HUES6 (cell line): ENCODE data around the gene RNU7-1.

Source experiments
- H3K27ac ChIP-seq: 2 replicates; pipeline ENCODE4 v1.7.0; 2013; ENCODE audit warnings: low read depth, mild to moderate bottlenecking, low read length, inconsistent platforms
- H3K27me3 ChIP-seq: 2 replicates; pipeline ENCODE4 v1.6.1; 2013; ENCODE audit warnings: low read length; ENCODE audit not compliant: control insufficient read depth, insufficient read depth
- H3K36me3 ChIP-seq: 2 replicates; pipeline ENCODE4 v1.6.1; 2013; ENCODE audit warnings: low read length; ENCODE audit not compliant: control insufficient read depth, insufficient read depth
- H3K4me1 ChIP-seq: 2 replicates; pipeline ENCODE4 v1.6.1; 2013; ENCODE audit warnings: low read length; ENCODE audit not compliant: control insufficient read depth, insufficient read depth
- H3K4me3 ChIP-seq: 2 replicates; pipeline ENCODE4 v1.5.1; 2013; ENCODE audit warnings: low read depth, low read length
- H3K9ac ChIP-seq: one replicate; pipeline ENCODE4 v1.6.1; 2013; ENCODE audit warnings: mild to moderate bottlenecking, low read length
- H3K9me3 ChIP-seq: 2 replicates; pipeline ENCODE4 v1.6.1; 2013; ENCODE audit warnings: low read depth, low read length; ENCODE audit not compliant: control insufficient read depth, insufficient read depth

The RNU7-1 gene

GRCh38 chr12:6964605-6965025, 21.0 kb downstream of the RNU7-1 start:
- Histone ChIP-seq H3K27ac (peak overlapping the region; percentile 68), H3K36me3 (peaks cover 51% of the 10 kb centered on the region), H3K4me3 (peak overlapping the region; percentile 74), H3K9ac (peak overlapping the region; percentile 71), H3K4me1 (peaks cover 38% of the 10 kb centered on the region), H3K9me3 (no peaks in the 10 kb centered on the region), H3K27me3 (no peaks in the 10 kb centered on the region)

GRCh38 chr12:6965026-6965661, 21.5 kb downstream of the RNU7-1 start:
- Histone ChIP-seq H3K4me3 (no peak overlapping the region), H3K36me3 (peaks cover 51% of the 10 kb centered on the region), H3K9ac (peak overlapping the region; percentile 12), H3K4me1 (peaks cover 38% of the 10 kb centered on the region), H3K27me3 (no peaks in the 10 kb centered on the region), H3K9me3 (no peaks in the 10 kb centered on the region), H3K27ac (peak overlapping the region; percentile 68)

GRCh38 chr12:6965714-6966113, 22.1 kb downstream of the RNU7-1 start:
- H3K9me3 ChIP-seq = no peaks in the 10 kb centered on the region
- H3K36me3 ChIP-seq = peaks cover 51% of the 10 kb centered on the region
- H3K27me3 ChIP-seq = no peaks in the 10 kb centered on the region
- no peak overlapping the region for H3K9ac ChIP-seq
- no peak overlapping the region for H3K4me3 ChIP-seq
- H3K4me1 ChIP-seq = peaks cover 36% of the 10 kb centered on the region
- H3K27ac ChIP-seq = no peak overlapping the region

- no peaks in the 10 kb centered on the region for H3K9me3 ChIP-seq
- no peak overlapping the region for H3K9ac ChIP-seq
- H3K36me3 ChIP-seq = peaks cover 51% of the 10 kb centered on the region
- H3K27me3 ChIP-seq = no peaks in the 10 kb centered on the region
- H3K4me1 ChIP-seq = peaks cover 29% of the 10 kb centered on the region
- H3K27ac ChIP-seq = no peak overlapping the region
- no peak overlapping the region for H3K4me3 ChIP-seq
These were observed 22.7 kb downstream of the RNU7-1 start for GRCh38 chr12:6966351-6966750.

GRCh38 chr12:6967651-6968100, 24.1 kb downstream of the RNU7-1 start:
- Histone ChIP-seq H3K4me3 (no peak overlapping the region), H3K9me3 (no peaks in the 10 kb centered on the region), H3K36me3 (peaks cover 53% of the 10 kb centered on the region), H3K9ac (no peak overlapping the region), H3K27me3 (no peaks in the 10 kb centered on the region), H3K4me1 (peaks cover 17% of the 10 kb centered on the region), H3K27ac (no peak overlapping the region)

GRCh38 chr12:6968426-6968825, 24.8 kb downstream of the RNU7-1 start:
- Histone ChIP-seq H3K9ac (peak overlapping the region; percentile 19), H3K27me3 (no peaks in the 10 kb centered on the region), H3K36me3 (peaks cover 53% of the 10 kb centered on the region), H3K9me3 (no peaks in the 10 kb centered on the region), H3K27ac (no peak overlapping the region), H3K4me3 (no peak overlapping the region), H3K4me1 (peaks cover 14% of the 10 kb centered on the region)

- Histone ChIP-seq H3K27me3 (no peaks in the 10 kb centered on the region), H3K27ac (peak overlapping the region; percentile 89), H3K36me3 (peaks cover 59% of the 10 kb centered on the region), H3K9me3 (no peaks in the 10 kb centered on the region), H3K9ac (peak overlapping the region; percentile 98), H3K4me1 (peaks cover 5% of the 10 kb centered on the region), H3K4me3 (peak overlapping the region; percentile 100)
These were observed 26.5 kb downstream of the RNU7-1 start for GRCh38 chr12:6970096-6970527.

- H3K27ac ChIP-seq = no peak overlapping the region
- no peaks in the 10 kb centered on the region for H3K27me3 ChIP-seq
- H3K4me3 ChIP-seq = no peak overlapping the region
- peaks cover 58% of the 10 kb centered on the region for H3K36me3 ChIP-seq
- H3K9ac ChIP-seq = no peak overlapping the region
- H3K4me1 ChIP-seq = peaks cover 2% of the 10 kb centered on the region
- no peaks in the 10 kb centered on the region for H3K9me3 ChIP-seq
These were observed 30.6 kb downstream of the RNU7-1 start for GRCh38 chr12:6974180-6974579.

- no peak overlapping the region for H3K4me3 ChIP-seq
- H3K9me3 ChIP-seq = no peaks in the 10 kb centered on the region
- H3K36me3 ChIP-seq = peaks cover 68% of the 10 kb centered on the region
- no peaks in the 10 kb centered on the region for H3K27me3 ChIP-seq
- H3K27ac ChIP-seq = no peak overlapping the region
- H3K9ac ChIP-seq = no peak overlapping the region
- no peaks in the 10 kb centered on the region; the same call in 1 of the 2 replicates for H3K4me1 ChIP-seq
These were observed 31.8 kb downstream of the RNU7-1 start for GRCh38 chr12:6975297-6976032.

- Histone ChIP-seq H3K9me3 (no peaks in the 10 kb centered on the region), H3K36me3 (peaks cover 84% of the 10 kb centered on the region), H3K9ac (no peak overlapping the region)
These were observed 34.0 kb downstream of the RNU7-1 start for GRCh38 chr12:6977653-6978052.

GRCh38 chr12:6978188-6978587, 34.6 kb downstream of the RNU7-1 start:
- H3K9me3 ChIP-seq = no peaks in the 10 kb centered on the region
- no peaks in the 10 kb centered on the region for H3K4me1 ChIP-seq
- H3K36me3 ChIP-seq = peaks cover 88% of the 10 kb centered on the region
- no peak overlapping the region for H3K4me3 ChIP-seq
- H3K27me3 ChIP-seq = no peaks in the 10 kb centered on the region
- H3K27ac ChIP-seq = no peak overlapping the region
- no peak overlapping the region for H3K9ac ChIP-seq

More at GRCh38 chr12:6977653-6978052, 34.0 kb downstream of the RNU7-1 start:
- no peaks in the 10 kb centered on the region for H3K4me1 ChIP-seq
- no peak overlapping the region for H3K27ac ChIP-seq
- H3K4me3 ChIP-seq = no peak overlapping the region
- H3K27me3 ChIP-seq = no peaks in the 10 kb centered on the region
